H1 (cell line): Measurements from ENCODE around the gene PCF11. TPM values are rescaled to one million over a fixed set of nuclear protein-coding genes. Genes with fewer than 3 reads are reported as not detected.

Experiments used
- ASH2L ChIP-seq: fragments of 200-600, 300-600 bp; sonication (generic); IDR thresholded peaks from one replicate; pipeline ENCODE4 v1.7.1; 2017; ENCODE audit warnings: low read length
- CBX8 ChIP-seq: fragments of 300-800, 300-1000 bp; sonication (generic); IDR thresholded peaks from 2 replicates; pipeline ENCODE4 v1.7.1; 2016; ENCODE audit warnings: low read depth, low read length, borderline replicate concordance
- CTBP2 ChIP-seq: IDR thresholded peaks from 2 replicates; pipeline ENCODE4 v1.7.0; 2011; ENCODE audit warnings: borderline replicate concordance, mild to moderate bottlenecking, moderate library complexity, mixed read lengths, low read length; ENCODE audit not compliant: insufficient read depth, insufficient read length
- EP300 ChIP-seq, 2 experiments: IDR thresholded peaks; 1 replicate in 1 of 2; 2 replicates in 1 of 2; pipeline ENCODE4 v1.6.1; 2011 to 2012; ENCODE audit warnings: low read depth in 2 of 2, low read length in 2 of 2, mild to moderate bottlenecking in 2 of 2, borderline replicate concordance in 1 of 2, inconsistent platforms in 1 of 2, moderate library complexity in 1 of 2
- HDAC2 ChIP-seq, 2 experiments: fragments of 300-600 bp in 1 of 2; sonication (generic) in 1 of 2; IDR thresholded peaks; 2 replicates each; pipeline ENCODE4 v1.6.1; 2011 to 2012; ENCODE audit warnings: low read depth in 2 of 2, low read length in 2 of 2, mild to moderate bottlenecking in 2 of 2, moderate library complexity in 2 of 2, borderline replicate concordance in 1 of 2, inconsistent platforms in 1 of 2
- NRF1 ChIP-seq: IDR thresholded peaks from 2 replicates; pipeline ENCODE4 v1.6.1; 2011; ENCODE audit warnings: mild to moderate bottlenecking, low read depth, low read length, improper control_type of control experiment
- YY1 ChIP-seq: IDR thresholded peaks from 2 replicates; pipeline ENCODE4 v1.6.1; 2011; ENCODE audit warnings: low read depth, mild to moderate bottlenecking, low read length
- polyA plus RNA-seq, 7 experiments: library from polyadenylated mRNA; depleted of rRNA in 3 of 7; stranded (reverse) in 5 of 7; unstranded in 2 of 7; fragments of >200 nt in 5 of 7; fragments of 200-250 nt in 2 of 7; gene quantifications; 1 replicate in 5 of 7; 2 replicates in 1 of 7; 4 replicates in 1 of 7; pipeline versions ENCODE4 v1.2.1 to v1.2.3, GENCODE V29; 2011 to 2013; ENCODE audit warnings: missing spikeins in 2 of 7, mixed read lengths in 2 of 7
- total RNA-seq: library from RNA; stranded (reverse); fragmentation: NEBNext Ultra II Directional; extraction: Animal tissue kit (Norgen Biotek cat#: 25700); gene quantifications from 2 replicates; pipeline ENCODE4 v1.2.1, GENCODE V29; 2021

The PCF11 gene
- total and polyA plus RNA-seq, 2 of the 8 experiments (the other 6 are each of a cell fraction or from before 2014, with no cell fraction given), result 25.1 to 47.7 TPM

DNA sequence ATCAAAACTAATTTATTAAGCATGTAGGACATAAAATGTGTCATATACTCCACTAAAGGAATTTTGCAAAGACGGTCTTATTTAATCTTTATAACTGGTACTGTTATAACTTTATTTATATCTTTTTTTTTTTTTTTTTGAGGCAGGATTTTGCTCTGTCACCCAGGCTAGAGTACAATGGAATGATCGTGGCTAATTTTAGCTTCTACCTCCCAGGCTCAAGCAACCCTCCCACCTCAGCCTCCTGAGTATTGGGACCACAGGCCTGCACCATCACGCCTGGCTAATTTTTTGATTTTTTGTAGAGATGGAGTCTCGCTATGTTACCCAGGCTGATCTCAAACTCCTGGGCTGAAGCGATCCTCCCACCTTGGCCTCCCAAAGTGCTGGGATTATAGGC is 31.4 kb upstream of the PCF11 start (continued):
- TF ChIP-seq NRF1 (no peak), YY1 (no peak), ASH2L (no peak), CTBP2 (no peak), HDAC2 (IDR thresholded peaks at IDR 0.05; ENCODE audit: borderline replicate concordance in 1 of 2, low read depth in 2 of 2, low read length in 2 of 2) (no peak), CBX8 (no peak), EP300 (IDR thresholded peaks at IDR 0.05; ENCODE audit: borderline replicate concordance in 1 of 2, low read depth in 2 of 2, low read length in 2 of 2) (no peak)
